Astrocyte of the spinal cord (primary cell): ENCODE results near the gene H1-8.

Source experiments
- DNase-seq: peaks from one replicate; pipeline ENCODE4 v3.0.0; 2011; ENCODE audit warnings: low read depth, low spot score
- H3K4me3 ChIP-seq: 2 replicates; pipeline ENCODE4 v1.5.1; 2011; ENCODE audit warnings: low read depth, mild to moderate bottlenecking, low read length, moderate library complexity
- in situ Hi-C: cut with HindIII; loops from 2 replicates; pipeline ENCODE4 v1.10.0; 2017; ENCODE audit warnings: low sequenced_read_pairs
- TF ChIP-seq, protein P1 (sequence below): IDR thresholded peaks from 2 replicates; pipeline ENCODE4 v1.5.1; 2012; ENCODE audit warnings: low read depth, mild to moderate bottlenecking, low read length, inconsistent platforms

H1-8 gene

DNA sequence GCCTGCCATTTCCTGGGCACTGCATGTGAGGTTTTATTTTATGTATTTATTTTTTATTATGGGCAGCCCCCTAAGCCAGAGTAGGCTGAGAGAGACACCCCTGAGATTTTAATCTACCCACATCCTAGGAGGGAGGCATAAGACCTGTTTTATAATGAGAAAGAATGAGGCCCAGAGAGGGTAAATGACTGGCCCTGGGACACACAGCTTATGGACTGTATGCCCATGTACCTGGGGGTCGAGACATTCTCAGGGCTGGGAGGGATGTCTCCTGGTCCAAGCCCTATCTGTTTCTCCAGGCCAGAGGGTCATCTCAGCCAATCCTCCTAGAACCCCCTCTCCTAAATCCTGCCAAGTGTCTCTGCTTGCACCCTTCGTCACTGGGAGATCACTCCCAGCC is 57.4 kb downstream of the H1-8 start:
- DNase-seq: no peak
- TF ChIP-seq, protein P1, sequence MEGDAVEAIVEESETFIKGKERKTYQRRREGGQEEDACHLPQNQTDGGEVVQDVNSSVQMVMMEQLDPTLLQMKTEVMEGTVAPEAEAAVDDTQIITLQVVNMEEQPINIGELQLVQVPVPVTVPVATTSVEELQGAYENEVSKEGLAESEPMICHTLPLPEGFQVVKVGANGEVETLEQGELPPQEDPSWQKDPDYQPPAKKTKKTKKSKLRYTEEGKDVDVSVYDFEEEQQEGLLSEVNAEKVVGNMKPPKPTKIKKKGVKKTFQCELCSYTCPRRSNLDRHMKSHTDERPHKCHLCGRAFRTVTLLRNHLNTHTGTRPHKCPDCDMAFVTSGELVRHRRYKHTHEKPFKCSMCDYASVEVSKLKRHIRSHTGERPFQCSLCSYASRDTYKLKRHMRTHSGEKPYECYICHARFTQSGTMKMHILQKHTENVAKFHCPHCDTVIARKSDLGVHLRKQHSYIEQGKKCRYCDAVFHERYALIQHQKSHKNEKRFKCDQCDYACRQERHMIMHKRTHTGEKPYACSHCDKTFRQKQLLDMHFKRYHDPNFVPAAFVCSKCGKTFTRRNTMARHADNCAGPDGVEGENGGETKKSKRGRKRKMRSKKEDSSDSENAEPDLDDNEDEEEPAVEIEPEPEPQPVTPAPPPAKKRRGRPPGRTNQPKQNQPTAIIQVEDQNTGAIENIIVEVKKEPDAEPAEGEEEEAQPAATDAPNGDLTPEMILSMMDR: no peak
- no peak overlapping the region for H3K4me3 ChIP-seq
- in situ Hi-C loops: no loop called here
